GM12878 (cell line): Measurements from ENCODE around the gene PAM16. TPM values are rescaled to one million over a fixed set of nuclear protein-coding genes. Genes with fewer than 3 reads are reported as not detected.
A peak's percentile ranks its signal among the peaks of the same experiment; 100 is the strongest.

Experiments used
- ATAC-seq: fragments of 200-7000 bp; cut with Tn5 transposase; 3 replicates; pipeline ENCODE4 v1.9.1; 2020; ENCODE audit warnings: mild to moderate bottlenecking, moderate library complexity
- BruUV-seq: library from RNA; stranded (reverse); fragments of 400-500 nt; replicated peaks from 2 replicates; lab custom pipeline; 2021; lab: Mats Ljungman, UMichigan
- CTCF ChIA-PET: fragments of 300-600 bp; sonication (Branson Sonifier 250); formaldehyde crosslinking; extraction: SDS; loops from one replicate; lab custom pipeline; 2021; ENCODE audit warnings: inconsistent platforms; lab: Yijun Ruan, JAX
- POLR2A ChIA-PET: fragments of 350-600 bp; formaldehyde crosslinking; extraction: SDS; loops from one replicate; lab custom pipeline; 2021; ENCODE audit warnings: inconsistent platforms; lab: Charles Lee
- RAD21 ChIA-PET: fragments of 300-600 bp; sonication (Branson Sonifier 250); formaldehyde crosslinking; loops from one replicate; lab custom pipeline; 2023; ENCODE audit warnings: antibody characterized with exemption; ENCODE audit not compliant: unreplicated experiment; lab: Charles Lee
- SMC1A ChIA-PET: fragments of 300-600 bp; sonication (Branson Sonifier 250); formaldehyde crosslinking; loops from one replicate; lab custom pipeline; 2023; ENCODE audit not compliant: unreplicated experiment, uncharacterized antibody; lab: Charles Lee
- DNase-seq: peaks from one replicate; pipeline ENCODE4 v3.0.0-alpha.2; 2011; ENCODE audit warnings: low read depth, low spot score
- FAIRE-seq: peaks from 3 replicates; lab custom pipeline; 2011; peaks lifted over from hg19 to GRCh38; lab: Jason Lieb, UNC
- H2AFZ ChIP-seq: 2 replicates; pipeline ENCODE4 v1.6.0; 2011; ENCODE audit warnings: low read depth, low read length, control low read depth; ENCODE audit not compliant: control insufficient read depth
- H3K27ac ChIP-seq: 2 replicates; pipeline ENCODE4 v1.5.1; 2011; ENCODE audit warnings: control low read depth; ENCODE audit not compliant: control insufficient read depth, insufficient read depth
- H3K27me3 ChIP-seq, 2 experiments: replicated peaks in 1 of 2; 2 replicates each; pipeline versions ENCODE4 v1.6.0 to v1.6.1; 2011; ENCODE audit warnings: low read length in 1 of 2; ENCODE audit not compliant: control insufficient read depth in 2 of 2, insufficient read depth in 2 of 2
- H3K36me3 ChIP-seq, 2 experiments: 2 replicates each; pipeline ENCODE4 v1.5.1; 2011; ENCODE audit warnings: low read length in 1 of 2; ENCODE audit not compliant: control insufficient read depth in 2 of 2, insufficient read depth in 2 of 2
- H3K4me1 ChIP-seq: 2 replicates; pipeline ENCODE4 v1.6.1; 2011; ENCODE audit warnings: mild to moderate bottlenecking, low read length, moderate library complexity, mixed read lengths; ENCODE audit not compliant: control insufficient read depth, insufficient read depth
- H3K4me2 ChIP-seq: 2 replicates; pipeline ENCODE4 v1.6.0; 2011; ENCODE audit warnings: control low read depth; ENCODE audit not compliant: control insufficient read depth, insufficient read depth
- H3K4me3 ChIP-seq: fragments of 200-600 bp; sonication (generic); 2 replicates; pipeline ENCODE4 v1.5.1; 2016
- H3K79me2 ChIP-seq: 2 replicates; pipeline ENCODE4 v1.6.0; 2011; ENCODE audit warnings: low read length; ENCODE audit not compliant: control insufficient read depth, insufficient read depth
- H3K9ac ChIP-seq: 2 replicates; pipeline ENCODE4 v1.8.0; 2011; ENCODE audit warnings: low read length, control low read depth, mixed read lengths; ENCODE audit not compliant: control insufficient read depth, insufficient read depth
- H3K9me3 ChIP-seq: replicated peaks from 3 replicates; pipeline ENCODE4 v1.5.1; 2011; ENCODE audit warnings: mild to moderate bottlenecking, low read length; ENCODE audit not compliant: control insufficient read depth, insufficient read depth
- H4K20me1 ChIP-seq: 2 replicates; pipeline ENCODE4 v1.6.0; 2011; ENCODE audit not compliant: control insufficient read depth, insufficient read depth
- EP300 ChIP-seq, 2 experiments: fragments of 150-350 bp in 1 of 2; IDR thresholded peaks; 2 replicates each; pipeline ENCODE4 v1.6.1; 2011 to 2012; ENCODE audit warnings: low read depth in 2 of 2, low read length in 2 of 2, borderline replicate concordance in 1 of 2, improper control_type of control experiment in 1 of 2, inconsistent platforms in 1 of 2; ENCODE audit not compliant: control insufficient read depth in 1 of 2
- IRF4 ChIP-seq: IDR thresholded peaks from 2 replicates; pipeline ENCODE4 v1.6.1; 2011; ENCODE audit warnings: low read depth, low read length
- KDM1A ChIP-seq: fragments of 200-600 bp; sonication (generic); IDR thresholded peaks from 2 replicates; pipeline ENCODE4 v1.6.1; 2016; ENCODE audit warnings: borderline replicate concordance
- NFYA ChIP-seq: IDR thresholded peaks from 2 replicates; pipeline ENCODE4 v1.6.1; 2011; ENCODE audit warnings: low read depth, mild to moderate bottlenecking, low read length, improper control_type of control experiment, borderline replicate concordance
- POU2F2 ChIP-seq: IDR thresholded peaks from 3 replicates; pipeline ENCODE4 v1.6.1; 2011; ENCODE audit warnings: low read depth, mild to moderate bottlenecking, low read length, borderline replicate concordance
- RELA ChIP-seq: fragments of 450-650 bp; IDR thresholded peaks from 2 replicates; pipeline ENCODE4 v1.8.0; 2014; ENCODE audit warnings: borderline replicate concordance; ENCODE audit not compliant: partially characterized antibody
- RFX5 ChIP-seq: IDR thresholded peaks from 2 replicates; pipeline ENCODE4 v1.6.1; 2011; ENCODE audit warnings: low read depth, low read length, improper control_type of control experiment
- SIN3A ChIP-seq: IDR thresholded peaks from 2 replicates; pipeline ENCODE4 v1.6.1; 2012; ENCODE audit warnings: low read depth, low read length, improper control_type of control experiment
- SIX5 ChIP-seq: IDR thresholded peaks from 2 replicates; pipeline ENCODE4 v1.6.1; 2011; ENCODE audit warnings: mild to moderate bottlenecking, low read depth, low read length, moderate library complexity; ENCODE audit not compliant: severe bottlenecking
- SMAD5 ChIP-seq: IDR thresholded peaks from 2 replicates; pipeline ENCODE4 v1.6.1; 2016; ENCODE audit warnings: antibody characterized with exemption, low read depth
- SUPT20H ChIP-seq: IDR thresholded peaks from 2 replicates; pipeline ENCODE4 v1.6.1; 2011; ENCODE audit warnings: low read depth, mild to moderate bottlenecking, low read length, moderate library complexity, borderline replicate concordance; ENCODE audit not compliant: control insufficient read depth
- TAF1 ChIP-seq: IDR thresholded peaks from 2 replicates; pipeline ENCODE4 v1.6.1; 2011; ENCODE audit warnings: mild to moderate bottlenecking, low read depth, low read length, borderline replicate concordance
- TCF7 ChIP-seq: IDR thresholded peaks from 2 replicates; pipeline ENCODE4 v1.6.1; 2014; ENCODE audit warnings: antibody characterized with exemption, borderline replicate concordance
- WRNIP1 ChIP-seq: IDR thresholded peaks from 2 replicates; pipeline ENCODE4 v1.6.1; 2011; ENCODE audit warnings: low read depth, low read length, improper control_type of control experiment, borderline replicate concordance
- YY1 ChIP-seq: IDR thresholded peaks from 2 replicates; pipeline ENCODE4 v1.6.1; 2011; ENCODE audit warnings: low read depth, mild to moderate bottlenecking, low read length
- ZNF217 ChIP-seq: fragments of 450-650 bp; IDR thresholded peaks from 2 replicates; pipeline ENCODE4 v1.6.1; 2017; ENCODE audit warnings: antibody characterized with exemption, mild to moderate bottlenecking
- WGBS: methylation state at CpG from one replicate; pipeline ENCODE4 v1.1.6; 2016; ENCODE audit warnings: low lambda C conversion rate; ENCODE audit not compliant: insufficient replicate concordance, insufficient coverage; ENCODE audit errors: missing lambda C conversion rate; 5-methylcytosine and 5-hydroxymethylcytosine counted together
- in situ Hi-C: fragments of 300-500 bp; cut with MboI; formaldehyde crosslinking; loops from 9 replicates; pipeline ENCODE4 v1.14.3; 2018; ENCODE audit warnings: mixed read lengths
- intact Hi-C: fragments of 100-400 bp; cut with micrococcal nuclease; formaldehyde crosslinking; loops from one replicate; pipeline ENCODE4 v1.14.2; 2022; ENCODE audit not compliant: unreplicated experiment
- polyA plus RNA-seq, 11 experiments: library from polyadenylated mRNA; depleted of rRNA in 4 of 11; unstranded in 6 of 11; stranded (reverse) in 5 of 11; fragments of >200 nt; fragmentation: Nextera tagmentation in 4 of 11; fragmentation: Illumina TruSeq in 1 of 11; extraction: Ambion mirVana in 4 of 11; extraction: Trizol in 1 of 11; gene quantifications; 1 replicate in 1 of 11; 2 replicates in 10 of 11; pipeline versions ENCODE4 v1.2.1 to v1.2.3, GENCODE V29; 2011 to 2016; ENCODE audit warnings: inconsistent platforms in 2 of 11, missing spikeins in 2 of 11, low read depth in 1 of 11
- total RNA-seq, 4 experiments: library from RNA; depleted of rRNA in 3 of 4; stranded (reverse); fragments of >200 nt in 3 of 4; fragmentation: Illumina TruSeq in 1 of 4; extraction: Trizol in 1 of 4; gene quantifications; 2 replicates each; pipeline versions ENCODE4 v1.2.1 to v1.2.3, GENCODE V29; 2013 to 2021
- TF ChIP-seq, protein P1 (sequence below): IDR thresholded peaks from 2 replicates; pipeline ENCODE4 v1.6.1; 2011; ENCODE audit warnings: borderline replicate concordance, low read depth, mild to moderate bottlenecking, moderate library complexity, mixed read lengths, low read length; ENCODE audit not compliant: insufficient read depth; ENCODE audit errors: extremely low read length
- TF ChIP-seq, protein P2 (sequence below): IDR thresholded peaks from 2 replicates; pipeline ENCODE4 v1.6.1; 2012; ENCODE audit warnings: low read length, inconsistent platforms

Gene PAM16
- total and polyA plus RNA-seq, 10 of the 15 experiments (the other 5 are each of a cell fraction or from before 2014, with no cell fraction given): 18.5 to 94.3 (median 51.5) TPM

DNA sequence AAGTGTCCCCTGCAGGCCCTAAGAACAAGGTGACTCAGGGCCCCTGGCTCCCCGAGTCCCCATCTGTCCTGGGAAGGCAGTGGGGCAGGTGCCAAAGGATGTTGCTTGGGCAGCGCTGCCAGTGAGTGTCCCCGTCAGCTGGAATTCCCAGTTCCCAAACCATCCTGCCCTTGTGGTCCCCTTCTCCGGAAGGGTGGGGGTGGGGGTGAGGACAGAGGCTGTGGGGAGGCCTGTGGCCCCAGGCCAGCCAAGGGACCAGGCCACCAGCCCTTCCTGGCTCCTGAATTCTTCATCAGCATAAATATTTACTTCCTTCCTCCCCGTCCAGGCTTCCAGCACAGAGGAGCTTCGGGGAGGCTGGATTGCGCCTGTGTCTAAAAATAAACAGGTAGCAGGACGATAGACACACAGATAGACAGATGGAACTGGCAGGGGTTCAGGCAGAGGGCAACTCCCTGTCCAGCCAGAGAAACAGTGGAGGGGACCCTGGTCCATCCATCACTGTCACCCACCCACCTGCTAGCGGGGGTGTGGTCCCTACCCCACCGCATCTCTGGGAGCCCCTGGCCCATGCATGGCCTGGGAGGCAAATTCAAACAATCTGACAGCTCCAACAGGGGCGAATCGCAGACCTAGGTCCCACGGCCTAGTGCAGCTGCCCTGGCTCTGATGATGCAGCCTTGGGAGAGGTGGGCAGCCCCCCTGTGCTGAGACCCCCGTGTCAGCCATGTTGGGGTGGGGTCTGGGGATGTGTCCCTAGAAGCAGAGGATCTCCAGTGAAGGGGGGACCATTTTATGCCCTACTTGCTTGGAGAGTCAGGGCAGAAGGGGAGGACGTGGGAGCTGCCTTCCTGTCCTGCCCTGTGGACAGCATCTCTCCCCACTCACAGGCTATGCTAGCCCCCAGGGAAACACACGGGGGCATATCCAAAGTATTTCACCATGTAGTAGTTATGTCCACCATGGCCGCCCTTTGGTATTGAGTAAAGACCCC, 22.0 kb downstream of the PAM16 start (continued):
- no peak for TF ChIP-seq TAF1
- TF ChIP-seq, protein P1, sequence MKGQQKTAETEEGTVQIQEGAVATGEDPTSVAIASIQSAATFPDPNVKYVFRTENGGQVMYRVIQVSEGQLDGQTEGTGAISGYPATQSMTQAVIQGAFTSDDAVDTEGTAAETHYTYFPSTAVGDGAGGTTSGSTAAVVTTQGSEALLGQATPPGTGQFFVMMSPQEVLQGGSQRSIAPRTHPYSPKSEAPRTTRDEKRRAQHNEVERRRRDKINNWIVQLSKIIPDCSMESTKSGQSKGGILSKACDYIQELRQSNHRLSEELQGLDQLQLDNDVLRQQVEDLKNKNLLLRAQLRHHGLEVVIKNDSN: no peak
- no peak for TF ChIP-seq IRF4
- TF ChIP-seq NFYA: no peak
- no peak for TF ChIP-seq SMAD5
- TF ChIP-seq RFX5: no peak
- TF ChIP-seq EP300 (IDR thresholded peaks at IDR 0.05; ENCODE audit: borderline replicate concordance in 1 of 2, control insufficient read depth in 1 of 2, low read depth in 2 of 2, low read length in 2 of 2): no peak

DNA sequence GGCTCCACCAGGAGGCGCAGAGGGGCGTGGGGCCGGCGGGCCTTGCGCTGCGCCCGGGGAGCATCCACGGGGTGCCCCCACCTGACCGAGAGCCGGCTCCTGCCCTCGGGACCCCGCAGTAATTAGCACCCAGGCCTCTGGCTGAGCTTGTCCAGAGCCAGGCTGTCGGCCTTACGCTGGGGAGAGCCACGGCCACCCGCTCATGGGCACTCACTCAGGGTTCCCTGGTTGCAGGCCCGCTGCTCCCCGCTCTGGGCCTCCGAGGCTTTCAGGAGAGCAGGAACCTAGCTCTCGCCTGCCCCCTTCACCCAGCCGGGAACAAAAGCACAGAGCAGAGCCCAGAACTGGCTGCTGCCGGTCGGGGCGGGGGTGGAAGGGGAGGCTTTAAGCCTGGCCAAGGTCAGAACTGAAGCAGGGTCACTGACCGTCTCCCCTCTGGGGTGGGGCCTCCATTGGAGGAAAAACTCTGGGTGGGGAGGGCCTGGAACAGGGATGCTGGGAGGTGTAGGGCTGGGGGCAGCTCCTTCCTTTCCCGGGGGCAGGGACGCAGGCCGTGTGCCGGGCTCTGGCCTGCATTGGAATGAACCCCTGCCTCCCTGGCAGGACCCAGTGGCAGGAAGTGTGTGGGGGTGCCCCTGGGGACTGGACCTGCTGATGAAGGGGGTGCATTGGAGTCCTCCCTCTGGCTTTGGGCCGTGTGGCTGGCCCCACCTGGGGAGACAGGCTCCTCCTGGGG, 22.9 kb downstream of the PAM16 start:
- Histone ChIP-seq H3K27ac (no peak overlapping the region), H3K4me3 (no peak overlapping the region), H3K9ac (peak overlapping the region; percentile 22; the same call in 1 of the 2 replicates), H3K36me3 (no peaks in the 10 kb centered on the region), H4K20me1 (no peaks in the 10 kb centered on the region), H3K79me2 (no peaks in the 10 kb centered on the region), H3K4me2 (peak overlapping the region; percentile 26), H3K9me3 (no peaks in the 10 kb centered on the region), H3K4me1 (peaks cover 7% of the 10 kb centered on the region), H2AFZ (peak overlapping the region; percentile 75; the same call in 1 of the 2 replicates), H3K27me3 (no peaks in the 10 kb centered on the region)
- intact Hi-C loops (loop anchor here (5.0 kb wide), 1 partner anchor 56 kb away; the partner anchor contains the start of gene TFAP4), in situ Hi-C loops (no loop called here)
- ATAC-seq (peak; percentile 80), FAIRE-seq (no peak), DNase-seq (no peak)
- SMC1A ChIA-PET: interaction anchor here (1.0 to 5.7 kb wide), 4 partner anchors 19 to 40 kb away, joined by 3 to 62 read pairs (median 4); no protein-coding TSS in a partner anchor
- POLR2A ChIA-PET: interaction anchor here (1.0 kb wide), 2 partner anchors 20 to 43 kb away, joined by 3 to 6 read pairs; no protein-coding TSS in a partner anchor
- 11% methylated on average over 30 of the region's 30 CpGs for WGBS
- RAD21 ChIA-PET: interaction anchor here (0.6 to 5.6 kb wide), 6 partner anchors 14 to 74 kb away, joined by 3 to 68 read pairs (median 5); no protein-coding TSS in a partner anchor
- BruUV-seq: no TSS peak
- CTCF ChIA-PET: interaction anchor here (0.6 to 12.1 kb wide), 14 partner anchors 10 to 391 kb away, joined by 3 to 145 read pairs (median 4); partner anchors contain the start of gene PAM16
- TF ChIP-seq, protein P2, sequence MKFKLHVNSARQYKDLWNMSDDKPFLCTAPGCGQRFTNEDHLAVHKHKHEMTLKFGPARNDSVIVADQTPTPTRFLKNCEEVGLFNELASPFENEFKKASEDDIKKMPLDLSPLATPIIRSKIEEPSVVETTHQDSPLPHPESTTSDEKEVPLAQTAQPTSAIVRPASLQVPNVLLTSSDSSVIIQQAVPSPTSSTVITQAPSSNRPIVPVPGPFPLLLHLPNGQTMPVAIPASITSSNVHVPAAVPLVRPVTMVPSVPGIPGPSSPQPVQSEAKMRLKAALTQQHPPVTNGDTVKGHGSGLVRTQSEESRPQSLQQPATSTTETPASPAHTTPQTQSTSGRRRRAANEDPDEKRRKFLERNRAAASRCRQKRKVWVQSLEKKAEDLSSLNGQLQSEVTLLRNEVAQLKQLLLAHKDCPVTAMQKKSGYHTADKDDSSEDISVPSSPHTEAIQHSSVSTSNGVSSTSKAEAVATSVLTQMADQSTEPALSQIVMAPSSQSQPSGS: no peak
- TF ChIP-seq WRNIP1 (no peak), KDM1A (no peak), YY1 (0 out of 2 replicates have a peak, but pooled peaks have one; percentile 25), SIX5 (no peak), SIN3A (no peak), RELA (no peak), ZNF217 (no peak), POU2F2 (no peak), TCF7 (no peak), SUPT20H (no peak)
